Stimulated activated CD4-positive, alpha-beta T cell treated with anti-CD3 and anti-CD28 coated beads, Interleukin-1b, Interleukin-23, amount 100 ng/mL, for 4 hours (primary cell): Measurements from ENCODE around the gene PLK5.

Experiments used
- DNase-seq, 2 donors: peaks; one replicate each; pipeline ENCODE4 v3.0.0-alpha.2; 2020; ENCODE audit warnings: low read depth in 2 of 2

PLK5 gene

GRCh38 chr19:1577090-1577928 is 53.4 kb downstream of the PLK5 start:
- no peak for DNase-seq

GRCh38 chr19:1577929-1578618 is 54.2 kb downstream of the PLK5 start:
- DNase-seq, result no peak

GRCh38 chr19:1579222-1579621 is 55.3 kb downstream of the PLK5 start:
- DNase-seq, result no peak

GRCh38 chr19:1580382-1580781 is 56.5 kb downstream of the PLK5 start:
- DNase-seq, result no peak

GRCh38 chr19:1580957-1581356 is 57.1 kb downstream of the PLK5 start:
- DNase-seq, result no peak

- no peak for DNase-seq
Measured at GRCh38 chr19:1582201-1582600, 58.3 kb downstream of the PLK5 start.

- no peak for DNase-seq
Measured at GRCh38 chr19:1584500-1585242, 60.8 kb downstream of the PLK5 start.

- no peak for DNase-seq
Measured at GRCh38 chr19:1585243-1585580, 61.3 kb downstream of the PLK5 start.
